ENCODE results near the gene RRAS2.
"Not testable (repeated sequence)": the region's sequence is repeated elsewhere in the genome, so short reads cannot be mapped to it uniquely, and the experiment has no call there.

The RRAS2 gene

GRCh38 chr11:14253421-14253820 is 105.6 kb downstream of the RRAS2 start:
- no peak for DNase-seq

- not testable (repeated sequence) for DNase-seq
Measured at GRCh38 chr11:14252501-14252900, 106.5 kb downstream of the RRAS2 start.

- no peak for DNase-seq
Measured at GRCh38 chr11:14251754-14252153, 107.2 kb downstream of the RRAS2 start.

DNA sequence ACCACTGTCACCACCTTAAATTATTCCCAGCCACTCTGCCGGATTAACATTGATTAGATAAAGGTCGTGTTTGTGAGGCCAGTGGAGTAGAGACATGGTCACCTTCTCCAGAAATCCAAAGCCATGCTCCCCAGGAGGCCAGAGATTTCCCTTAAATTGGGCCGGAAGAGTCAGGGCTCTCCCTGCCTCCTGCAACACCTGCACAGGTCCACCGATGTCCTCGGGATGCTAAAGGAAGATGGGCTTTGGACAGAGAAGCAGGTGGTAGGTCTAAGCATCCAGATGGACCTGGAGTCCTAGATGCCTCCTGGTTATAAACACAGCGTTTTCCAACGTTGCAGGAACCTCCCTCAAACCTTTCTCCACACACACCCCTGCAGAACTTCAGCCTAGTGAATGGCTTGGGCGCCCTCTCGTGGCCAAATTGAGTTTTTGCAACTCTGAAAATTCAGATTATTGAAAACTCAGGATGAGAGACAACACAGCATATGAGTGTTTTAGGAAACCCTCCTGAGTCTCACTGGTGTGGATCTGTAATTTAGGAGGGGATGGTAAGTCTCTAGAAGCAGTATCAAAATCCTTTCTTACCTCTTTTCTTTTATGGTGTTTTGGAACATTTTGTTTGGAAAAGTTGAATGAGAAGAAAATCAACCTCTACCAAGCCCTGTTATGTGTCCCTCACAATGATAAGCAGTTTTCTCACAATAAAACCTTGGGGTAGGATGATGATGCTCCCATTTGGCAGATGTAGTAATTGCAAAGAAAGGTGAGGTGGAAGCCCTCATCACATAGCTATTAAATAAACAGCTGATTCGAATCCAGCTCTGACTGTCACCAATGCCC is 109.6 kb downstream of the RRAS2 start:
- DNase-seq = peak; percentile 81

GRCh38 chr11:14248580-14248981 is 110.4 kb downstream of the RRAS2 start:
- peak; percentile 76 for DNase-seq

GRCh38 chr11:14245444-14245843 is 113.5 kb downstream of the RRAS2 start:
- no peak for DNase-seq

GRCh38 chr11:14244926-14245325 is 114.1 kb downstream of the RRAS2 start:
- no peak for DNase-seq

DNA sequence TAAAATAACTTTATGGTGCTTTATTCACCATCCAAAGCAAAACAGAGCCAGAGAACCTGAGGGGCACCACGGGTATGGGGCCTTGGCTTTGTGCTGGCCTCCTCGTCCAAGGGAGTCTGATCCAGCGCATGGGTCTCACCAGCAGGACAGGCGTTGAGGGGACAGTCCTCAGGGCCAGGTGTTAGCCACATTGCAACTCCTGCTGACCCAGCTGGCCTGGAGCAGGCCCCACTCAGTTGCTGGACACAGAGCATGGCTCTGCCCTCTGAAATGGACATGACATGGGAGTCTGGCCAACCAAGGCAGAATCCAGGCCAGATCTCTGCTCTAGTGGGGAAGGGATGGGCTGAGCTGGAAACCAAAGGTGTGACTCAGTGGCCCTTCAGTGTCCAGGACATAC is 116.2 kb downstream of the RRAS2 start:
- DNase-seq = no peak

DNA sequence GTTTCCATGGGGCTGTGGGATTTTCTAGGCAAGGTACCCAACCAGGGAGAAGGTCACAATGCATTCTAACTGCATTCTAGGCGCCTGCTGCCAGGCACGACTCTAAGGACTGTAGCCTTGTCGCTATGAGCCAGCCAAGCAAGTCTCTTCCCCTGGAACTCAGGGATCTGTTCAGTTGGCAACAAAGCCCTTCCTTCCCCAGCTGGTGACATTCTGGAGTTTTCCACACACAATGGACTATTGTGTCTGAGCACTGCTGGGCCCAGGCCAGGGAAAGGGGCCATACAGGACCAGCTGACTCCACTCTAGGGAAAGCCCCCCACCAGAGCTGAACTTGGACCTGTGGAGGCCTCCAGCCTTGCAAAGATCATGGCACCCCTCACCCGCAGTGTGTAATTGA is 116.8 kb downstream of the RRAS2 start:
- DNase-seq = peak; percentile 71

GRCh38 chr11:14240951-14241350 is 118.0 kb downstream of the RRAS2 start:
- DNase-seq = no peak

DNA sequence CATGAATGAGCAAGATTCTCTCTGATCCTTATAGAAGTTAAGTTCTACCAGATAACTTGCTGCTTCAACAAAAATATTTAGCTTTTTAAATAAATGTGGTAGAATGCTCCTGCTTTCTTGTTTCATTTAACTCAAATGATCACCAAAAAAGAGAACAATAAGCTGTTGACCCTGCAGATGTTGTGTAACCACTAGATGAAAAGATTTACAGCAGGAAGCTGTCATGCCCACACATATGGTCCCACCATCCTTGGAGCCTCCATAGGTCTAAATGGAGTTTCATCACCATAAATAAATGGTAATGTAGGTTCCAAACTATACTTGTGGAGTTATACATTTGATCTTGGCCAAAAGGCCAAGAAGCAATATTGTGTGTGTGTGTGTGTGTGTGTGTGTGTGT is 118.8 kb downstream of the RRAS2 start:
- DNase-seq = no peak

DNA sequence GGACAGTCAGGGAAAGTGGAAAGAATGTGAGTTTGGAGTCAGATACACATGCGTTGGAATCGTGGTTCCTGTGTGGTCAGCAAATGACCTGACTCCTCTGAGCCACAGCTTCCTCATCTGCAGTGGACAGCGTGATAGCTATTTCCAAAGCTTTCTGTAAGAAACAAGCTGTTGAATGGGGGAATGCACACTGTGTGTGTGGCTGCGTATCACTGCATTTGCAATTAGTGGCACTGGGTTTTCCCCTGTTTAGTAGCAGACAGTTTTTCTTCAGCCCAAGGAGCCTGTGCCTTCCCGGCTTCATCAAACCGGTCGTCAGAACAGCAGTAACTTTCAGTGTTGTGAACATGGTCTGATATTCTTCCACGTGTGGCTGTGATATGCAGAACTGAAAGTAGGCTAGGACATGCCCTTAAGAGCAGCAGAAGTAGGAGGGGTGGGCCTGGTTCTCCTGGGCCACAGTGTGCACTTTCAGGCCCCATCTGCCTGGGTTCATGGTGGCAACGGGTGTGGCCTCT is 121.5 kb downstream of the RRAS2 start:
- peak; percentile 49 for DNase-seq

- DNase-seq = no peak
Measured at GRCh38 chr11:14235701-14236100, 123.3 kb downstream of the RRAS2 start.

- DNase-seq = no peak
Measured at GRCh38 chr11:14234446-14234845, 124.5 kb downstream of the RRAS2 start.

DNA sequence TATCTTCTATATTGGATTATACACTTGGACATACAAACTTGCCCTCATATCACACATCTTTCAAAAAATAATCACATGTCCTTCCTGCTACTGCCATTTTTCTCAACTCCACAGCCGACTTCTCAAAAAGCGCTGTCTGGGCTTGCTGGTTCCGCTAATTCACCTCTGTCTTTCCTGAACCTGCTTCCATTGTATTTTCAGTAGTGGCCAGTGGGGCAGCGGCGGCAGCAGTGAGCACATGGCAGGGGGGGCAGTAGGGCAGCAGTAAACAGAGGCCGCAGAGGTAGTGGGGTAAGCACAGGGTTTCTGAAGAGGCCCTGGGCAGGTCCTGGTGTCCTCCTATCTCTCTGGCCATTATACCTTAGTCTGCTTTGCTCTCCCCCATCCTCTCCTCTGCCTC is 126.3 kb downstream of the RRAS2 start:
- no peak for DNase-seq

- DNase-seq = no peak
Measured at GRCh38 chr11:14230407-14230806, 128.6 kb downstream of the RRAS2 start.

GRCh38 chr11:14229472-14229871 is 129.5 kb downstream of the RRAS2 start:
- DNase-seq = no peak

DNA sequence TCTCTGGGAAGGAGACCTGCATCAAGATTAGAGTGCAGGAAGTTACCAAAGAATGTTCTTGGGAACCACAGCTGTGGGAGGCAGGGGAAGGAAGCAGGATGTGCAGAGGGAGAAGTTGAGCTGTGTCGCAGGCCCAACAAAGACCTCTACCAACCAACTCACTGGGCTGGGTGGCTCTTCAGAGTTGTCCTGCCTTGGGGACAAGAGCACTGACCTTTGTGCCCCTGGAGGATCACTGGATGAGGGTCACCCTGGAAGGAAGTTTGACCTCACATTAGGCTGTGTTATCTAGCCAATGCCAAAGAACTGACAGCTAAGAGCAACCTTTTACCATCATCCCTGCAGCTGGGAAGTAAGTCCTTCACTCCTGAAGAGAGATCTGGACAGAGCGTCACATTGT is 130.6 kb downstream of the RRAS2 start:
- no peak for DNase-seq

Data from midbrain (tissue), 1 donor.